GM13977 (cell line): Measurements from ENCODE around the gene WWOX.

Experiments used
- DNase-seq: peaks from one replicate; pipeline ENCODE4 v3.0.0; 2012; ENCODE audit warnings: low spot score
- CTCF ChIP-seq: IDR thresholded peaks from 2 replicates; pipeline ENCODE4 v1.5.1; 2012; ENCODE audit warnings: mild to moderate bottlenecking, control low read depth; ENCODE audit not compliant: insufficient read depth; ENCODE audit errors: extremely low read depth, missing control alignments
- in situ Hi-C: fragments of 300-500 bp; cut with MboI; formaldehyde crosslinking; loops from one replicate; pipeline ENCODE4 v1.12.0; 2022; ENCODE audit warnings: low sequenced_read_pairs, low pct_unique_long_range_greater_than_20kb, mixed read lengths, inconsistent platforms; ENCODE audit not compliant: unreplicated experiment

The WWOX gene

DNA sequence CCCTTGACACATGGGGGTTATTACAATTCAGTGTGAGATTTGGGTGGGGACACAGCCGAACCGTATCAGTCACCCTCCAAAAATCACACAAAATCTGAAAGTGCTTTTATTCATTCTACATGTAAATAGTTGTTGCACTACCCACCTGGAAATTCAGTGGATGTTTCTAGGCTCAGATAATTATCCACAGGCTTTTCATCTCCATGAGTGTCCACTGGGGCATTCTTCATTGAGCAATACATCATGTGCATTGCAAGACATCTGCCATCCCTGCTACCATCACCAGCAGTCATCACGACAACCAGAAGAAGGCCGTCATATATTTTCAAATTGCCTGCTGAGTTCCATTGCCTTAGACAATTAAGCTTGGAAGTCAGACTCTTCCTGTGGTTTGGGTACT is 330.8 kb downstream of the WWOX start:
- in situ Hi-C loops: no loop called here
- no peak for TF ChIP-seq CTCF
- no peak for DNase-seq

GRCh38 chr16:78431004-78431670 is 331.7 kb downstream of the WWOX start:
- TF ChIP-seq CTCF: no peak
- in situ Hi-C loops: no loop called here
- no peak for DNase-seq

DNA sequence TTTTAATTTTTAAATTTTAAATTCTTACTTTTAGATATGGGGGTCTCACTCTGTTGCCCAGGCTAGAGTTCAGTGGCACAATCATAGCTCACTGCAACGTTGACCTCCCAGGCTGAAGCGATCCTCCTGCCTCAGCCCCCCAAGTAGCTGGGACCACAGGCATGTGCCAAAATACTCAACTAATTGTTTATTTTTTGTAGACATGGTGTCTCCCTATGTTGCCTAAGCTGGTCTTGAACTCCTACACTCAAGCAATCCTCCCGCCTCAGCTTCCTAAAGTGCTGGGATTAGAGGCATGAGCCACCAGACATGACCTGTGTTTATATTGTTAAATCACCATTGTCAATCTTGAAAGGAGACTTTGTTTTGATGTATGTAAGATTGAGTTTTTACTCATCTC is 332.2 kb downstream of the WWOX start:
- in situ Hi-C loops: no loop called here
- no peak for DNase-seq
- TF ChIP-seq CTCF: no peak

DNA sequence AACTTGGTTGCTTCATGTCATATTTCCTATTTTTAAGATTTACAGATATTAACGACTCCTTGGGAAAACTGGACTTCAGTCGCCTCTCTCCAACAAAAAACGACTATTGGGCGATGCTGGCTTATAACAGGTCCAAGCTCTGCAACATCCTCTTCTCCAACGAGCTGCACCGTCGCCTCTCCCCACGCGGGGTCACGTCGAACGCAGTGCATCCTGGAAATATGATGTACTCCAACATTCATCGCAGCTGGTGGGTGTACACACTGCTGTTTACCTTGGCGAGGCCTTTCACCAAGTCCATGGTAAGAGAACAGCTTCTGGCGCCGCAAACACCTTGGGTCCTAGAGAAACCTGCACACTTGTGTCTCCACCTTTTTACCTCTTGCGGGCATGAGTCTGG is 333.0 kb downstream of the WWOX start:
- in situ Hi-C loops: no loop called here
- DNase-seq: no peak
- no peak for TF ChIP-seq CTCF

DNA sequence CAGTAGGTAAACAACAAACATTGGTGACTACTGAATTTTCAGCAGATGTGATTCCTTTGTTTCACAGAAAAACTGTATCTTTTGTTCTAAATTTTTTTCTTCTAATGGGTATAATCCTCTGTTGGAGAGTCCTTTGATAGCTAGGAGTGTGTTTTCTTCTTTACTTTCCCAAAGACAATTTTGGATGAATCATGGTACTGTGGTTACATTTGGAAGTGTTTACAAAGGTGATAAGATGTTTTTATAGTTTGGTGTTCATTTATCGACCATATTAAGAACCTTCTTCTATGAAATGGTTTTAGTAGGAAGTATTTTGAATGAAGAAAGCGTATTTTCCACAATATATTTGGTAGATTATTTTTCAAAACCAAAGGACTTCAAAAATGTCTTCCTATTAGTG is 333.7 kb downstream of the WWOX start:
- in situ Hi-C loops: no loop called here
- TF ChIP-seq CTCF: no peak
- DNase-seq: no peak

DNA sequence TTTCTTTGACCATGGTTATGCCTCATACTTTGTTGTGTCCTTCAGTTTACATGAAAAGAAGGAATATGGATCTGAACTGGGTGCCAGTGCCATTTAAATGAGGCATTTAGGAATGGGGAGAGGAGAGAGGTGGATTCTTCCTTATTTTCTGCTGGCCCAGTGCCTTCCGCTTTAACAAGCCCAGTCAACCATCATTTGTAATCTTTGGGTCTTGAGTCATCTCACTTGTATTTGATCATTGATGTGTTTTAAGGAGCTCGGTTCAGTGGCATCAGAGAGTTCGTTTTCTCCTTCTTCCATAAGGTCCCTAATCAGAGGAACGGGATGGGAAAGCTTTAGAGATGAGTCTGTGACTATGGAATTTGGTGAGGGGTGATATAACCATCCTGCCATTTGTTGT is 334.9 kb downstream of the WWOX start:
- no peak for DNase-seq
- in situ Hi-C loops: no loop called here
- no peak for TF ChIP-seq CTCF
